VCaP (cell line): ENCODE measurements around the gene ZNF296.

Experiments
- H3K27ac ChIP-seq: fragments of 450-650 bp; 2 replicates; pipeline ENCODE4 v1.5.1; 2017
- CTCF ChIP-seq: fragments of 450-650 bp; conservative IDR thresholded peaks from 2 replicates; pipeline ENCODE4 v1.5.1; 2017; ENCODE audit warnings: mild to moderate bottlenecking, moderate library complexity

Gene ZNF296

GRCh38 chr19:45101806-45102205 is 25.5 kb upstream of the ZNF296 start:
- no peak overlapping the region for H3K27ac ChIP-seq
- TF ChIP-seq CTCF = no peak

- TF ChIP-seq CTCF = no peak
- H3K27ac ChIP-seq = no peak overlapping the region
Measured at GRCh38 chr19:45100846-45101252, 24.6 kb upstream of the ZNF296 start.

- no peak overlapping the region for H3K27ac ChIP-seq
- no peak for TF ChIP-seq CTCF
Measured at GRCh38 chr19:45100201-45100600, 23.9 kb upstream of the ZNF296 start.

DNA sequence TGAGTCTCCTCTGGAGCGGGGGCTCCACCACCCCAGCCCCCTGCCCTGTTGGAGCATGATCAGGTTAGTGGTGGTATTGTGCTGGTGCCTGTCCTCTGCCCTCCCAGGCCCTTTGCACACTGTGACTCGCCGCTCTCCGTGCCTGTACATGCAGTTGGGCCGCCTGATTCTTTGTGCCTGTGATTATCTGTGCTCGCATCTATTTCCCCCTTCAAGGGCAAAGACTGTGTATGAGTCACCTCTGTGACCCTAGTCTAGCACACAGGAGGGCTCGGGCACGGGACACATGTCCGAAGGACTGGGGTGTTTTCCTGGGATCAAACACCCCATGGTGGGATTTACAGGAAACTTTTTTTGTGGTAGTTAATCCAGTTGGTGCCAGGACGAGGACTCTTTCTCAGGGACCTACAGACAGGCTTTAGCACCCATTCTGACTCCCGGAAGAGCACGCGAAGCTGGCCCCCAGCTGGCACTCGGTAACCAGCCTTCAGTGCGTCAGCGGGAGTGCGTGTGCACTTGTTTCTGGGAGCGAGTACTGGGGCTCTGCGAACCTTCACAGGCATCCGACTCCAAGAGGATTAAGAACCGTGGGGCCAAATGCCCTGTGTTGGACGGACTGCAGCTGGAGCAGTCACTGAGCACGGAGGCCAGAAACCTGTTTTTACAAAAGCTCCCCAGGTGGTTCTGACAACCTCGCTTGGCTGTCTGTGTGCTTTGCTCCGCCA is 23.4 kb upstream of the ZNF296 start:
- no peak overlapping the region for H3K27ac ChIP-seq
- no peak for TF ChIP-seq CTCF

- no peak for TF ChIP-seq CTCF
- H3K27ac ChIP-seq = no peak overlapping the region
Measured at GRCh38 chr19:45098521-45099466, 22.5 kb upstream of the ZNF296 start.

DNA sequence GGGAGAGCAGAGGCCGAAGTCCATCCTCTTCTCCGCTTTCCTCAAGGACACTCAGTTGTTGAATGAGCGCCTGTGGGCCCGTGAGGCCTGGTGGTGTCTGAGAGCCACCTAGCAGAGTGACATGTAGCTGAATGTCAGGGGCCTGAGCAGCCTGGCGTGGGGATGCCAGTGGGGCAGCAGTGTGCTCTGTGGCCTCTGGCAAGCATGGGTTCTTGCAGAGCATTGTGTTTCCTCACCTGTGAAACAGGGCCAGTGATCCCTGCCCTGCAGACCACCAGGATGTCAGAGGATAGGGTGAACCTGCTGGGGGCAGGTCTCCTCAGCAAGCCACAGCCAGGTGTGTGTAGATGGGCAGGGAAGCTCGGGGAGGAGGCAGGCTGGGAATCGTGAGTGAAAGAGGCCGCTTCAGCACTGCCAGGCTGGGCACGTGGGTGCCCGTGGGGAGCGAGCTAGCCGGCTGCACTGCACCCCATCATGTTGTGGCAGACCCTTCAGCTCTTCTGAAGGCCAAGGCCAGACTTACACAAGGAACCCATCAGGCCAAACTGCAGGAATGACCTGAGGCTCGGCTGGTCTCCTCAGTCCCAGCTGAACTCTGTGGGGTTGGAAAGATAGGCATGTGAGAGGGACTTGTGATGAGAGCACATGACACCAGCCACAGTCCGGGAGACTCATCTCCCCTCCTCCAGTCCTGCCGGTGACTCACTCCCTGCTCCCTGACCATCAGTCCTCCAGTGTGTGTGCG is 21.7 kb upstream of the ZNF296 start:
- no peak overlapping the region for H3K27ac ChIP-seq
- TF ChIP-seq CTCF = no peak

GRCh38 chr19:45097450-45097775 is 21.1 kb upstream of the ZNF296 start:
- TF ChIP-seq CTCF = no peak
- no peak overlapping the region for H3K27ac ChIP-seq
